Stomach smooth muscle (tissue), 2 donors: Measurements from ENCODE around the gene THAP7.

Source experiments
- H3K27ac ChIP-seq: one replicate; pipeline ENCODE4 v1.7.0; 2013; ENCODE audit warnings: mild to moderate bottlenecking, low read length, inconsistent platforms
- H3K27me3 ChIP-seq, 2 donors: one replicate each; pipeline ENCODE4 v1.7.0; 2013; ENCODE audit warnings: low read length in 2 of 2; ENCODE audit not compliant: insufficient read depth in 2 of 2, control insufficient read depth in 1 of 2
- H3K36me3 ChIP-seq, 2 donors: one replicate each; pipeline ENCODE4 v1.7.0; 2013; ENCODE audit warnings: low read length in 2 of 2; ENCODE audit not compliant: control insufficient read depth in 2 of 2, insufficient read depth in 2 of 2
- H3K4me1 ChIP-seq: one replicate; pipeline ENCODE4 v1.7.0; 2013; ENCODE audit warnings: low read length; ENCODE audit not compliant: control insufficient read depth, insufficient read depth
- H3K4me3 ChIP-seq, 2 donors: one replicate each; pipeline ENCODE4 v1.7.0; 2013; ENCODE audit warnings: low read length in 2 of 2
- H3K9ac ChIP-seq, 2 donors: one replicate each; pipeline ENCODE4 v1.7.0; 2013; ENCODE audit warnings: low read length in 2 of 2, mild to moderate bottlenecking in 1 of 2
- H3K9me3 ChIP-seq, 2 donors: one replicate each; pipeline ENCODE4 v1.7.0; 2013; ENCODE audit warnings: low read length in 2 of 2; ENCODE audit not compliant: control insufficient read depth in 2 of 2
- donor health status: healthy.
- donor health status: Pancreatic carcinoma.

Gene THAP7

GRCh38 chr22:21030621-21031544, 29.0 kb upstream of the THAP7 start:
- Histone ChIP-seq H3K4me3 (no peak overlapping the region), H3K4me1 (peaks cover 8% of the 10 kb centered on the region), H3K27me3 (peaks cover 26 to 39% of the 10 kb centered on the region in 2 donors), H3K27ac (no peak overlapping the region), H3K9ac (no peak overlapping the region), H3K36me3 (no peaks in the 10 kb centered on the region), H3K9me3 (no peaks in the 10 kb centered on the region)

GRCh38 chr22:21030032-21030431, 28.1 kb upstream of the THAP7 start:
- no peak overlapping the region for H3K9ac ChIP-seq
- H3K9me3 ChIP-seq, result no peaks in the 10 kb centered on the region
- H3K36me3 ChIP-seq, result no peaks in the 10 kb centered on the region
- H3K4me3 ChIP-seq, result no peak overlapping the region
- peaks cover 26 to 39% of the 10 kb centered on the region in 2 donors for H3K27me3 ChIP-seq
- peaks cover 8% of the 10 kb centered on the region for H3K4me1 ChIP-seq
- no peak overlapping the region for H3K27ac ChIP-seq

- Histone ChIP-seq H3K9ac (no peak overlapping the region), H3K9me3 (no peaks in the 10 kb centered on the region), H3K27me3 (peaks cover 26 to 39% of the 10 kb centered on the region in 2 donors), H3K27ac (no peak overlapping the region), H3K4me1 (peaks cover 8% of the 10 kb centered on the region), H3K4me3 (no peak overlapping the region), H3K36me3 (no peaks in the 10 kb centered on the region)
These were observed 27.6 kb upstream of the THAP7 start for GRCh38 chr22:21029486-21030025.

GRCh38 chr22:21028277-21029251, 26.6 kb upstream of the THAP7 start:
- Histone ChIP-seq H3K4me1 (peaks cover 8% of the 10 kb centered on the region), H3K9me3 (no peaks in the 10 kb centered on the region), H3K27ac (no peak overlapping the region), H3K36me3 (no peaks in the 10 kb centered on the region), H3K27me3 (peaks cover 26 to 39% of the 10 kb centered on the region in 2 donors), H3K4me3 (no peak overlapping the region), H3K9ac (no peak overlapping the region)

- peaks cover 21 to 30% of the 10 kb centered on the region in 2 donors for H3K27me3 ChIP-seq
- H3K9ac ChIP-seq, result no peak overlapping the region
- peaks cover 5% of the 10 kb centered on the region for H3K4me1 ChIP-seq
- no peaks in the 10 kb centered on the region for H3K36me3 ChIP-seq
- H3K27ac ChIP-seq, result no peak overlapping the region
- H3K4me3 ChIP-seq, result no peak overlapping the region
- H3K9me3 ChIP-seq, result no peaks in the 10 kb centered on the region
These were observed 25.1 kb upstream of the THAP7 start for GRCh38 chr22:21026783-21027692.

GRCh38 chr22:21025763-21026755, 24.1 kb upstream of the THAP7 start:
- no peak overlapping the region for H3K27ac ChIP-seq
- no peaks in the 10 kb centered on the region for H3K9me3 ChIP-seq
- no peak overlapping the region for H3K9ac ChIP-seq
- H3K4me3 ChIP-seq, result no peak overlapping the region
- H3K4me1 ChIP-seq, result peaks cover 2% of the 10 kb centered on the region
- peaks cover 13 to 21% of the 10 kb centered on the region in 2 donors for H3K27me3 ChIP-seq
- H3K36me3 ChIP-seq, result no peaks in the 10 kb centered on the region

GRCh38 chr22:21025266-21025665, 23.3 kb upstream of the THAP7 start:
- Histone ChIP-seq H3K4me1 (peaks cover 2% of the 10 kb centered on the region), H3K9ac (no peak overlapping the region), H3K27me3 (peaks cover 8 to 13% of the 10 kb centered on the region in 2 donors), H3K36me3 (no peaks in the 10 kb centered on the region), H3K27ac (no peak overlapping the region), H3K9me3 (no peaks in the 10 kb centered on the region), H3K4me3 (no peak overlapping the region)

GRCh38 chr22:21022955-21023614, 21.2 kb upstream of the THAP7 start:
- no peaks in the 10 kb centered on the region for H3K9me3 ChIP-seq
- no peaks in the 10 kb centered on the region for H3K36me3 ChIP-seq
- H3K9ac ChIP-seq, result no peak overlapping the region
- H3K4me3 ChIP-seq, result no peak overlapping the region
- H3K4me1 ChIP-seq, result peaks cover 2% of the 10 kb centered on the region
- H3K27ac ChIP-seq, result no peak overlapping the region
- H3K27me3 ChIP-seq, result no peaks in the 10 kb centered on the region

- Histone ChIP-seq H3K27ac (no peak overlapping the region), H3K9ac (no peak overlapping the region), H3K27me3 (no peaks in the 10 kb centered on the region), H3K4me3 (no peak overlapping the region), H3K36me3 (no peaks in the 10 kb centered on the region), H3K4me1 (peaks cover 2% of the 10 kb centered on the region), H3K9me3 (no peaks in the 10 kb centered on the region)
These were observed 20.6 kb upstream of the THAP7 start for GRCh38 chr22:21022507-21022906.
